Tibial nerve (tissue), 4 donors: ENCODE results near the gene PPP1R1B. TPM values are rescaled to one million over a fixed set of nuclear protein-coding genes. Genes with fewer than 3 reads are reported as not detected.

Source experiments
- DNase-seq, 2 donors: peaks; one replicate each; pipeline ENCODE4 v3.0.0-alpha.2; 2019; ENCODE audit warnings: low spot score in 2 of 2
- H3K27ac ChIP-seq, 4 donors: fragments of 200-600 bp; sonication (generic) in 3 of 4; one replicate each; pipeline ENCODE4 v1.5.1; 2017 to 2019; ENCODE audit warnings: mild to moderate bottlenecking in 1 of 4
- H3K27me3 ChIP-seq, 2 donors: fragments of 200-600 bp; sonication (generic) in 1 of 2; one replicate each; pipeline versions ENCODE4 v1.5.1 to v1.6.0; 2017 to 2019
- H3K36me3 ChIP-seq, 3 donors: fragments of 200-600 bp; sonication (generic); one replicate each; pipeline ENCODE4 v1.5.1; 2018 to 2019
- H3K4me1 ChIP-seq, 4 donors: fragments of 200-600 bp; sonication (generic) in 3 of 4; one replicate each; pipeline ENCODE4 v1.5.1; 2017 to 2019
- H3K4me3 ChIP-seq, 4 donors: fragments of 200-600 bp; sonication (generic) in 3 of 4; one replicate each; pipeline ENCODE4 v1.5.1; 2017 to 2019; ENCODE audit warnings: mild to moderate bottlenecking in 1 of 4, moderate library complexity in 1 of 4
- H3K9me3 ChIP-seq, 4 donors: fragments of 200-600 bp; sonication (generic) in 3 of 4; one replicate each; pipeline ENCODE4 v1.5.1; 2017 to 2019
- CTCF ChIP-seq, 5 experiments: fragments of 200-600 bp in 3 of 5; fragments of 450-650 bp in 2 of 5; sonication (generic) in 3 of 5; IDR thresholded peaks; one replicate each; pipeline ENCODE4 v1.5.1; 2016 to 2019; ENCODE audit warnings: antibody characterized with exemption in 5 of 5, mild to moderate bottlenecking in 3 of 5, moderate library complexity in 2 of 5
- EP300 ChIP-seq, 2 donors: sonication (generic); formaldehyde crosslinking; IDR thresholded peaks; one replicate each; pipeline ENCODE4 v1.6.1; 2017; ENCODE audit warnings: antibody characterized with exemption in 2 of 2, mild to moderate bottlenecking in 1 of 2
- POLR2A ChIP-seq, 2 donors: fragments of 450-650 bp; IDR thresholded peaks; one replicate each; pipeline ENCODE4 v1.6.1; 2017; ENCODE audit warnings: antibody characterized with exemption in 2 of 2, mild to moderate bottlenecking in 2 of 2, moderate library complexity in 2 of 2
- WGBS, 2 donors: methylation state at CpG; one replicate each; pipeline ENCODE4 v1.1.5; 2018; 5-methylcytosine and 5-hydroxymethylcytosine counted together
- total RNA-seq, 4 donors: library from RNA; depleted of rRNA; stranded (reverse); fragments of >200 nt; gene quantifications; one replicate each; pipeline ENCODE4 v1.1.0, GENCODE V29; 2016

Gene PPP1R1B
- total RNA-seq, 4 donors from 2014 or later: 10.4 to 20.4 (median 12.7) TPM

- Histone ChIP-seq H3K27ac (peak overlapping the region in 2 of 4 donors; percentile 42 to 52), H3K27me3 (no peaks in the 10 kb centered on the region), H3K9me3 (no peaks in the 10 kb centered on the region), H3K36me3 (no peaks in the 10 kb centered on the region), H3K4me1 (peaks cover 0 to 75% (median 40%) of the 10 kb centered on the region in 4 donors), H3K4me3 (no peak overlapping the region)
- TF ChIP-seq POLR2A (IDR thresholded peaks at IDR 0.05): no peak
- TF ChIP-seq EP300 (IDR thresholded peaks at IDR 0.05): no peak
- TF ChIP-seq CTCF (IDR thresholded peaks at IDR 0.05): no peak
- 56 to 71% methylated on average over 7 of the region's 7 CpGs for WGBS, 2 donors
- DNase-seq: no peak
Observed at GRCh38 chr17:39641883-39642282, 15.1 kb downstream of the PPP1R1B start.

GRCh38 chr17:39642291-39643074 lies 15.7 kb downstream of the PPP1R1B start:
- Histone ChIP-seq H3K27me3 (no peaks in the 10 kb centered on the region), H3K36me3 (no peaks in the 10 kb centered on the region), H3K27ac (peak overlapping the region in 2 of 4 donors; percentile 42 to 52), H3K9me3 (no peaks in the 10 kb centered on the region), H3K4me1 (peaks cover 0 to 78% (median 40%) of the 10 kb centered on the region in 4 donors), H3K4me3 (no peak overlapping the region)
- no peak for DNase-seq
- TF ChIP-seq POLR2A (IDR thresholded peaks at IDR 0.05) (no peak), EP300 (IDR thresholded peaks at IDR 0.05) (no peak), CTCF (IDR thresholded peaks at IDR 0.05) (no peak)
- WGBS, 2 donors: 67 to 70% methylated on average over 9 of the region's 9 CpGs

DNA sequence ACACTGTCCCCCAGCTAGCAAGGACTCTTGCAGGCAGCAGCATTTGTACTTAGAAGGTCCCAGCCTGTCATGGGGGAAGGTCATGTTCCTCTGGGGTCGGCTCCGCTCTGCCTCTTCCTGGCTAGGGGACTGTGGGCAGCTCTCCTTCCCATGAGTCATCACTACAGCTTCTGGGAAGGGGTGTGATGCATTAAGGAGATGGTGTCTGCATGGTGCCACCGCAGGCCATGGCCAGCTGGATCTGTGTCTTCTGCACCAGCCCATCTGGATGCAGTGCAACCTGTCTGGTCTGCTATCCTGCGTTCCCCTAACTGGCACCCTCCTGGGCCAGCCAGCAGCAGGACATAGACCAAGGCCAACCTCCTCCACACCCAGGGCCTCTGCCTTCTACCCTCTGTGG lies 16.5 kb downstream of the PPP1R1B start:
- TF ChIP-seq CTCF (IDR thresholded peaks at IDR 0.05): no peak
- peaks cover 0 to 70% (median 33%) of the 10 kb centered on the region in 4 donors for H3K4me1 ChIP-seq
- WGBS, 2 donors: 71 to 87% methylated on average over 3 to 4 of the region's 4 CpGs

DNA sequence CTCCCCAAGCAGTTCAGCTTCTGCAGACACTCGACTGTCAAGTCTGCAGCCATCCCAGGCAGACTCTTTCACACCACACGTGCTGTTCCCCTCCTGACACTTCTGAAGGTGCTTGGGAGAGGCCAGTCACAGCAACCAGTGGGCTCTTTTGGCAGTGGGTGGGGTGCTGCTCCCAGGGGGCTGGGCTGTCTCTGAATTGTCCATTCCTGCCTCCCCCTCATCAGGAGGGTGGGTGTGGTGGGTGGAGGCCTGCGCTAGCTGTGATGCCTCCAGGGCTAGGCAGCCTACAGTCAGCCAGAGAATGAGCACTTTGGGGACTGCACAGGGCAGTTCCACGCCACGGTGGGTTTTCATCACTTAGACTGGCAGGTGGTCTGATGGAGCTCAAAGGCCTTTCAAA lies 20.5 kb downstream of the PPP1R1B start:
- WGBS, 2 donors: 57 to 61% methylated on average over 3 to 4 of the region's 5 CpGs
- peaks cover 0 to 4% (median 0%) of the 10 kb centered on the region in 3 donors for H3K36me3 ChIP-seq
- H3K4me1 ChIP-seq: peaks cover 0 to 44% (median 13%) of the 10 kb centered on the region in 4 donors
- no peak overlapping the region for H3K4me3 ChIP-seq
- H3K27ac ChIP-seq: no peak overlapping the region
- no peaks in the 10 kb centered on the region for H3K9me3 ChIP-seq
- H3K27me3 ChIP-seq: no peaks in the 10 kb centered on the region
- no peak for DNase-seq
- TF ChIP-seq POLR2A (IDR thresholded peaks at IDR 0.05) (no peak), CTCF (IDR thresholded peaks at IDR 0.05) (no peak), EP300 (IDR thresholded peaks at IDR 0.05) (no peak)

More for the DNA sequence above, 16.5 kb downstream of the PPP1R1B start:
- Histone ChIP-seq H3K27me3 (no peaks in the 10 kb centered on the region), H3K4me3 (no peak overlapping the region), H3K9me3 (no peaks in the 10 kb centered on the region), H3K27ac (no peak overlapping the region), H3K36me3 (no peaks in the 10 kb centered on the region)
- no peak for DNase-seq

- DNase-seq: no peak
- TF ChIP-seq CTCF (IDR thresholded peaks at IDR 0.05): no peak
- 83 to 85% methylated on average over 15 of the region's 15 CpGs for WGBS, 2 donors
Observed at GRCh38 chr17:39648616-39649366, 22.0 kb downstream of the PPP1R1B start.

More at GRCh38 chr17:39648616-39649366, 22.0 kb downstream of the PPP1R1B start:
- H3K27me3 ChIP-seq: no peaks in the 10 kb centered on the region
- peak overlapping the region in 2 of 4 donors; percentile 50 to 52 for H3K27ac ChIP-seq
- peaks cover 0 to 4% (median 0%) of the 10 kb centered on the region in 3 donors for H3K36me3 ChIP-seq
- H3K9me3 ChIP-seq: no peaks in the 10 kb centered on the region
- H3K4me3 ChIP-seq: no peak overlapping the region
- H3K4me1 ChIP-seq: peaks cover 0 to 44% (median 17%) of the 10 kb centered on the region in 4 donors
